ENCODE measurements around the gene KRTAP3-2.

KRTAP3-2 gene

DNA sequence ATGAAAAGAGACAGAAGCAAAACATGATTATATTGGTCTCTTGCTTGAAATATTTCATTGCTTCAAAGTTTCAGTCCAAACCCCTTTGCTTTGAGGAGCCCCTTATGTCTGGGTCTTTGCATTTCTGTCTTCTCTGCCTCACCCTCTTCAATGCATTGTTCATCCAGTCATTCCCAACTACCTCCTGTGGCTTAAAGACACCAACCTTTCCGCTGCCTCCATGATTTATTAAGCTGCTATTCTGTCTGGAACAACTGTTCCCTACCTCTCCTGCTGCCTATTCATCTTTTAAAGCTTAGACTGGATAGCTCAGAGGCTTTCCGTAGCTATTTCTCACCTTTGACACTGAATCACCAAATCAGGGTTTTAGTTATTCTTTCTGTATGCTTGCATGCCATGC is 2.3 kb downstream of the KRTAP3-2 start:
- H3K4me3 ChIP-seq (ENCODE audit: low read length), result no peak overlapping the region
- no peak for DNase-seq (ENCODE audit: low read depth)
- TF ChIP-seq, protein P1, sequence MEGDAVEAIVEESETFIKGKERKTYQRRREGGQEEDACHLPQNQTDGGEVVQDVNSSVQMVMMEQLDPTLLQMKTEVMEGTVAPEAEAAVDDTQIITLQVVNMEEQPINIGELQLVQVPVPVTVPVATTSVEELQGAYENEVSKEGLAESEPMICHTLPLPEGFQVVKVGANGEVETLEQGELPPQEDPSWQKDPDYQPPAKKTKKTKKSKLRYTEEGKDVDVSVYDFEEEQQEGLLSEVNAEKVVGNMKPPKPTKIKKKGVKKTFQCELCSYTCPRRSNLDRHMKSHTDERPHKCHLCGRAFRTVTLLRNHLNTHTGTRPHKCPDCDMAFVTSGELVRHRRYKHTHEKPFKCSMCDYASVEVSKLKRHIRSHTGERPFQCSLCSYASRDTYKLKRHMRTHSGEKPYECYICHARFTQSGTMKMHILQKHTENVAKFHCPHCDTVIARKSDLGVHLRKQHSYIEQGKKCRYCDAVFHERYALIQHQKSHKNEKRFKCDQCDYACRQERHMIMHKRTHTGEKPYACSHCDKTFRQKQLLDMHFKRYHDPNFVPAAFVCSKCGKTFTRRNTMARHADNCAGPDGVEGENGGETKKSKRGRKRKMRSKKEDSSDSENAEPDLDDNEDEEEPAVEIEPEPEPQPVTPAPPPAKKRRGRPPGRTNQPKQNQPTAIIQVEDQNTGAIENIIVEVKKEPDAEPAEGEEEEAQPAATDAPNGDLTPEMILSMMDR (IDR thresholded peaks at IDR 0.05; ENCODE audit: insufficient read depth, low read depth, low read length, missing control alignments), result no peak

DNA sequence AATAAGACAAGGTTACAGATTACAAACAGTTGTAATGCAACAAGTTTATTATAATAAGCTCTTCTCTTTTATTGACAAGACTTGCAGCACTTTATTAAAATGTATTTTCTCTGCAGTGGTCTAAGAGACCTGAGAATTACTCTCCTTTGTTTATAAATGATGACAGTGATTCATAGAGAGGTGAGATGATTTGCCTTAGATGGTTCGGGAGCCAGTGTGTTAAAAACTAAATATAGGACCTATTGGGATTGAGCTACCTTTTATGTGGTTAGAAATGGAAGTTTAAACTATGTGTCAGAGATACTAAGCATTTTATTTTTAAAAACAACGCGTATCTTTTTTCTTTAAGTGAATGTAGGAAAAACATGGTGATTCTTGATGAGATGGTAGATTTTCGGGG is 2.9 kb downstream of the KRTAP3-2 start:
- DNase-seq (ENCODE audit: low read depth), result no peak
- no peak overlapping the region for H3K4me3 ChIP-seq (ENCODE audit: low read length)
- TF ChIP-seq, protein P1 (IDR thresholded peaks at IDR 0.05; ENCODE audit: insufficient read depth, low read depth, low read length, missing control alignments), result no peak

DNA sequence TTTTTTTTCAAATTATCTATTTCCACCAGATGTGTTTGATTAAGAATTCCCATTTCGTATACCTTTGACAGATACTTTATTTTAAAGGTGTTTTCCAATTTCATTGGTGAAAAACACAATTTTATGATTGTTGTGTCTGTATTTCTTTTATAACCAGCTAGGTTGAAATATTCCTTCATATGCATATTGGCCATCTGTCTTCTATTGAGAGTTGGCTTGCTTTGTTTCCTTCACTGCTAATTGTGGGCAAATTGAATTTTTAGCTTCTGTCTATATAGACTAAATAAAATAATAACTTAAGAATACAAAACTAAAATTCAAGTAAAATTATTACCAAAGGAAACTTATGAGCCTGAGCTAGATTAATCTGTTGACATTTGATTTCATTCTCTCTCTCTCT is 4.6 kb downstream of the KRTAP3-2 start:
- TF ChIP-seq, protein P1 (IDR thresholded peaks at IDR 0.05; ENCODE audit: insufficient read depth, low read depth, low read length, missing control alignments), result no peak
- no peak overlapping the region for H3K4me3 ChIP-seq (ENCODE audit: low read length)
- DNase-seq (ENCODE audit: low read depth), result no peak

DNA sequence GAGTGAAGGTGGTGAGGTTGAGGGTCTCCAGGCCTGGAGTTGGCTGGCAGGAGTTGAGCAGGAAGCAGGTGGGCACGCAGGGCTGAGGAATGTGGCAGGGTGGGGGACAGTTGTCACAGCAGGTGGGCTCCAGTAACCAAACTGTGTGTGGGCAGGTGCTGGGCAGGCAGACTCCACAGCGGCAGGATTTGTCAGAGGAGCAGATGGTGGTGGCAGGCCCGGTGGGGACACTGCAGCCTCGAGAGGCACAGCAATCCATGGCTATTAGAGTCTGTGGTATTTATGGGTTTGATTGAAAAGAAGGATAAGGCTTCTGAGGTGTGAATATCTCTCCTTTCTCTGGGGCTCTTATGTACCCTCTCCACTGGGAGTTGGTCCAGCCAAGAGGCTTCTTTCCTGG is 5.9 kb downstream of the KRTAP3-2 start, which contains the start of gene KRTAP3-3:
Gene KRTAP3-3, minus strand, starts transcription at position 326 of the 400 bp plus-strand sequence. Its CDS starts 67 bp downstream, at position 259.
- TF ChIP-seq, protein P1 (IDR thresholded peaks at IDR 0.05; ENCODE audit: insufficient read depth, low read depth, low read length, missing control alignments), result no peak
- DNase-seq (ENCODE audit: low read depth), result no peak
- H3K4me3 ChIP-seq (ENCODE audit: low read length), result no peak within 1 kb of the TSS

DNA sequence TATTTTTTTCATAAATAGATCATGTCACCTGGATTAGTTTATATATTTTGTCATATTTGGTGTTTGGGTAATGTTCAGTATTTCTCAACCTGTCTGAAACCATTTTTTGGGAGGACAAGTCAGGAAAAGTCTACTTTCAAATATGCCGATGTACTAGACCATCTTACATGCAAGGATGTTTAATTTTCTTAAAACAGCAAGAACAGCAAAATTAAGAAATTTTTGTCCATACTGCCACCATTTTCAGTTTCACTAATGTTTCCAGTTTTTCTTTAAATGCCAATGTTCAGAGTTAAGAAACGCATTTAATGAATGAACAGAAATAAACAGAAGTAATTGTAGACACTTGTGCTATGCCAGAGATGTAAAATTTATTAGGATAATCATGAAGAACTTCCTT is 6.6 kb downstream of the KRTAP3-2 start:
- TF ChIP-seq, protein P1 (IDR thresholded peaks at IDR 0.05; ENCODE audit: insufficient read depth, low read depth, low read length, missing control alignments), result no peak
- DNase-seq (ENCODE audit: low read depth), result no peak
- no peak overlapping the region for H3K4me3 ChIP-seq (ENCODE audit: low read length)

DNA sequence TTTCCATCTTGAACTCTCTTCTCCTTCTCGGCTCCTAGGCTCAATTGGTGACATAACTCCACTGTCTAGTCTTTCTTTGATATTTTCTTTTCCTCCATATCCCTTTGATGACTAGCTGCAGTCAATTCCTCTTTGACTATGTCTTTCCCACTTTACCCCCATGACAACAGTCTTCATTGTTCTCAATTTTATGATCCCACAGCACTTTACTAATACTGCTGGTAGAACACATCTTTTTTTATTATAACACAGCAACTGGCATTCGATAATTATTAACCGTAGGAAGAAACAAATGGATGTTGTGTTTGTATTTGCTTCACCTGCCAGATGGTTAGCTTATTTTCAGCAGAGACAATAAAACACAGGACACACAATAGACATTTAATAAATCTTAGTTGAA is 7.0 kb downstream of the KRTAP3-2 start:
- TF ChIP-seq, protein P1 (IDR thresholded peaks at IDR 0.05; ENCODE audit: insufficient read depth, low read depth, low read length, missing control alignments), result no peak
- H3K4me3 ChIP-seq (ENCODE audit: low read length), result no peak overlapping the region
- no peak for DNase-seq (ENCODE audit: low read depth)

DNA sequence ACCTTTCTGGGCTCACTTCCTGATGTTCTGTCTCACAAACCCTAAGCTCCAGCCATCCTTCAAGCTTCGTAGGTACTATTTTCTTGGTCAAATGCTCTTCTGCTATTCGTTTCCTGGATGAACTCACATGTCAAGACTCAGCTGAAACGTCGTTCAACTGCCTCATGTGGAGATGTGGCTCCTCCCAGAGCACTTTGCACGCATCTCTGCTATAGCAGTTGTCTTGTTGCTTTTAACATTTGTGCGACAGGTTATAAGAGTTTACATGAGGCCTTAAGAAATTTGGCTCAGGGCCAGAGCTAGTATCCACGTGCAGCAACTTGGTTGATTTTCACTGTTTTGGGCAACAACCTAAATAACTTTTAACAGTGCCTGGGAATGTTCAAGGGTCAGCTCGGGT is 12.8 kb downstream of the KRTAP3-2 start:
- TF ChIP-seq, protein P1 (IDR thresholded peaks at IDR 0.05; ENCODE audit: insufficient read depth, low read depth, low read length, missing control alignments), result no peak
- peak; percentile 29 for DNase-seq (ENCODE audit: low read depth)
- H3K4me3 ChIP-seq (ENCODE audit: low read length), result no peak overlapping the region
